Erythroblast (primary cell): ENCODE results near the gene WDR4.
"Not testable (repeated sequence)": the region's sequence is repeated elsewhere in the genome, so short reads cannot be mapped to it uniquely, and the experiment has no call there.

Experiments
- GATA1 ChIP-seq: IDR thresholded peaks from 2 replicates; pipeline ENCODE4 v1.6.1; 2011; ENCODE audit warnings: low read depth, mild to moderate bottlenecking, control low read depth, low read length, moderate library complexity
- POLR2A ChIP-seq: IDR thresholded peaks from 2 replicates; pipeline ENCODE4 v1.6.1; 2011; ENCODE audit warnings: mild to moderate bottlenecking, low read length

GRCh38 chr21:42841916-42842655 is 37.3 kb downstream of the WDR4 start:
- not testable (repeated sequence) for TF ChIP-seq POLR2A, GATA1
